SK-N-SH treated with all-trans-retinoic acid at 6 μM for 48 hours (cell line): Measurements from ENCODE around the gene SLC22A12.

ENCODE experiments used
- ATAC-seq: fragments of 200-7000 bp; cut with Tn5 transposase; 3 replicates; pipeline ENCODE4 v1.9.1; 2020; ENCODE audit warnings: mild to moderate bottlenecking, moderate library complexity
- ARNTL ChIP-seq: fragments of 450-650 bp; formaldehyde crosslinking; IDR thresholded peaks from 2 replicates; pipeline ENCODE4 v1.5.0; 2020; ENCODE audit warnings: low read depth, mild to moderate bottlenecking, moderate library complexity, borderline replicate concordance
- BACH2 ChIP-seq: fragments of 250-450 bp; sonication (Bioruptor Pico); IDR thresholded peaks from 2 replicates; pipeline ENCODE4 v1.9.0; 2021; ENCODE audit warnings: mild to moderate bottlenecking, borderline replicate concordance
- CSDC2 ChIP-seq: fragments of 250-450 bp; sonication (Bioruptor Pico); IDR thresholded peaks from 2 replicates; pipeline ENCODE4 v1.5.0; 2020; ENCODE audit warnings: mild to moderate bottlenecking, moderate library complexity
- ESRRG ChIP-seq: fragments of 250-450 bp; sonication (Bioruptor Pico); IDR thresholded peaks from 2 replicates; pipeline ENCODE4 v1.6.1; 2021; ENCODE audit warnings: mild to moderate bottlenecking
- GLIS3 ChIP-seq: fragments of 250-450 bp; sonication (Bioruptor Pico); IDR thresholded peaks from 2 replicates; pipeline ENCODE4 v1.5.0; 2020; ENCODE audit warnings: mild to moderate bottlenecking, moderate library complexity
- ISL1 ChIP-seq: fragments of 250-450 bp; sonication (Bioruptor Pico); IDR thresholded peaks from 2 replicates; pipeline ENCODE4 v2.1.2; 2022; ENCODE audit warnings: mild to moderate bottlenecking, moderate library complexity
- OSR1 ChIP-seq: fragments of 250-450 bp; sonication (Bioruptor Pico); IDR thresholded peaks from 2 replicates; pipeline ENCODE4 v1.8.0; 2022; ENCODE audit warnings: moderate library complexity, mild to moderate bottlenecking, inconsistent platforms
- PPARA ChIP-seq: fragments of 250-450 bp; sonication (Bioruptor Pico); IDR thresholded peaks from 2 replicates; pipeline ENCODE4 v1.5.0; 2020; ENCODE audit warnings: mild to moderate bottlenecking, borderline replicate concordance
- RARB ChIP-seq: fragments of 250-450 bp; sonication (Bioruptor Pico); IDR thresholded peaks from 2 replicates; pipeline ENCODE4 v1.8.0; 2021; ENCODE audit warnings: mild to moderate bottlenecking, moderate library complexity
- SNAI2 ChIP-seq: fragments of 250-450 bp; sonication (Bioruptor Pico); IDR thresholded peaks from 2 replicates; pipeline ENCODE4 v1.5.0; 2020; ENCODE audit warnings: mild to moderate bottlenecking, moderate library complexity
- TCF4 ChIP-seq: fragments of 250-450 bp; sonication (Bioruptor Pico); IDR thresholded peaks from 2 replicates; pipeline ENCODE4 v1.8.0; 2021; ENCODE audit warnings: mild to moderate bottlenecking, moderate library complexity, borderline replicate concordance
- TOX ChIP-seq: fragments of 250-450 bp; sonication (Bioruptor Pico); IDR thresholded peaks from 2 replicates; pipeline ENCODE4 v1.8.0; 2021; ENCODE audit warnings: mild to moderate bottlenecking, moderate library complexity, borderline replicate concordance
- ZC3H10 ChIP-seq: fragments of 250-450 bp; sonication (Bioruptor Pico); IDR thresholded peaks from 2 replicates; pipeline ENCODE4 v1.5.1; 2021; ENCODE audit warnings: mild to moderate bottlenecking, moderate library complexity
- ZFP3 ChIP-seq: fragments of 250-450 bp; sonication (Bioruptor Pico); IDR thresholded peaks from 2 replicates; pipeline ENCODE4 v1.5.0; 2020; ENCODE audit warnings: mild to moderate bottlenecking, moderate library complexity
- ZFP30 ChIP-seq: fragments of 450-650 bp; formaldehyde crosslinking; IDR thresholded peaks from 2 replicates; pipeline ENCODE4 v1.5.0; 2022; ENCODE audit warnings: mild to moderate bottlenecking, moderate library complexity
- ZNF565 ChIP-seq: fragments of 450-650 bp; formaldehyde crosslinking; conservative IDR thresholded peaks from 2 replicates; pipeline ENCODE4 v1.5.0; 2020; ENCODE audit warnings: low read depth, mild to moderate bottlenecking, moderate library complexity
- ZNF70 ChIP-seq: fragments of 450-650 bp; formaldehyde crosslinking; IDR thresholded peaks from 2 replicates; pipeline ENCODE4 v1.5.0; 2020; ENCODE audit warnings: mild to moderate bottlenecking, moderate library complexity
- ZNF8 ChIP-seq: fragments of 450-650 bp; formaldehyde crosslinking; IDR thresholded peaks from 2 replicates; pipeline ENCODE4 v1.5.0; 2020; ENCODE audit warnings: mild to moderate bottlenecking, moderate library complexity
- TF ChIP-seq, protein P1 (sequence below): fragments of 250-450 bp; sonication (Bioruptor Pico); IDR thresholded peaks from 2 replicates; pipeline ENCODE4 v1.5.1; 2020; ENCODE audit warnings: low read depth, mild to moderate bottlenecking, moderate library complexity
- TF ChIP-seq, protein P2 (sequence below): fragments of 250-450 bp; sonication (Bioruptor Pico); IDR thresholded peaks from 2 replicates; pipeline ENCODE4 v1.5.0; 2020; ENCODE audit warnings: mild to moderate bottlenecking, moderate library complexity
- TF ChIP-seq, protein P3 (sequence below): fragments of 250-450 bp; sonication (Bioruptor Pico); IDR thresholded peaks from 2 replicates; pipeline ENCODE4 v1.8.0; 2021; ENCODE audit warnings: low read depth, mild to moderate bottlenecking, moderate library complexity, borderline replicate concordance
- TF ChIP-seq, protein P4 (sequence below): fragments of 250-450 bp; sonication (Bioruptor Pico); IDR thresholded peaks from 2 replicates; pipeline ENCODE4 v1.8.0; 2020; ENCODE audit warnings: mild to moderate bottlenecking, moderate library complexity, borderline replicate concordance

Gene SLC22A12

DNA sequence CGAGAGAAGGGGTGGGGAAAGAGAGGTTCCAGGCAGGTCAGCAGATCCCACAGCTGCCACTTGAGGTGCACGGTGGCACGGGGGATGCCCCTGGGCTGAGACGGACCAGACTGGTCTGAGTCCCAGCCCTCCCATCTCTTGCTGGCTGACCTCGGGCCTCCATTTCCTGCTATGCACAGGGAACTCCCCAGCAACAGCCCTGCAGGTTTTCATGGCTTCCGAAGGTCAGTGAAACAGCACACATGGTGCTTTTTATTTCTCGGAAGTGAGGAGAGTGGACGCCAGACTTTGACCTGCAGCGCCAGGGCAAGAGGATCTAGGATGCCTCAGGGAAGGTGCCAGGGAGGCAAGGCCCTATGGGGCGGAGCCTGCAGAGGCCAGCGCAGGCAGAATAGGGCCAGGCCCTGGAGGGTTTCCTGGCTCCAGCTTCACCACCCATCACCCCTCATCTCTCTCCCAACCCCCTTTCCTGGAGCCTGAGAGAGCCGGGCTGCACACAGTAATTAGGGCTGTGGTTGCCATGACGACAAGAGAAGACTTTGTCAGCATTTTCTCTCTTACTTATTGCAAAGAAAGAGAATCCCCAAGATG, 29.5 kb downstream of the SLC22A12 start:
- TF ChIP-seq BACH2 (CRISPR knock-in tag) (no peak), OSR1 (CRISPR knock-in tag) (no peak), GLIS3 (no peak), ESRRG (CRISPR knock-in tag) (no peak), TOX (CRISPR knock-in tag) (no peak), ZNF70 (CRISPR knock-in tag) (no peak), ZC3H10 (no peak), ZFP30 (CRISPR knock-in tag) (no peak), TCF4 (CRISPR knock-in tag) (no peak), ZNF565 (CRISPR knock-in tag) (no peak)
- ATAC-seq = no peak; the same call in 2 of the 3 replicates

DNA sequence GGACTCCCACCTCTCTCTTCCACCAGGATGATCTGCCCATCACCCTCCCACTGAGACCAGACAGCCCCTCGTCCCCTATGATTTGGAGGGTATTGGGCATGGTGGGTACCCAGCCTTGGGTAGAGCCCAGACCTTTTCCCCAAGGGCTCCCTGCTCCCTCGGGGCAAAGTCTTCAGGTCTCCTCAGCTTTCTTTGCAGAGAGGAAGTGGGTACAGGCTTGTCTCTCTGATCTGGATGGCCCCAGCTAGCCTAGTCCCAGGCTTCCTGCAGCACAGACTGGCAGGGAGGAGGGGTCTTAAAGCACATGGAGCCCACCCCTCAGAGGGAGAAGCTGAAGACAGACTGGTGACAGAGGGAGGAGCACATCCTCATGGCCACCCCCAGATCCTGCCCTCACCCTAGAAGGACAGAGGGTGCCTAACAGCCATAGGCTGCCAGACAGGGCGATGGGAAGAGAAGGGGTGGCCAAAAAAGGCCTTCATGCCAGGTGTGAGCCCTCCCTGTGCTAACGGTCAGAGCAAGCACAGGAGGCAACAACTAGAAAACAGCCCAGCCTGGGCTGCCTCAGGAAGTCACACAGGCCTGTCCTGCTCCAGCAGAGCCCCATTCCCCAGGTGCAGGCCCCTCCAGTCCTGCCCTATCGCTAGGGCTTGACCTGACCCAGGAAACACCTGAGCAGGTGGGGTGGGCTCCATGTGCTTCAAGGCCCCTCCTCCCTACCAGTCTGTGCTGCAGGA, 30.4 kb downstream of the SLC22A12 start:
- ATAC-seq = no peak
- TF ChIP-seq ZFP30 (CRISPR knock-in tag) (no peak), SNAI2 (CRISPR knock-in tag) (no peak), ZNF70 (CRISPR knock-in tag) (no peak), RARB (CRISPR knock-in tag) (no peak), ZFP3 (CRISPR knock-in tag) (no peak), ZNF8 (CRISPR knock-in tag) (no peak), PPARA (CRISPR knock-in tag) (no peak), ARNTL (CRISPR knock-in tag) (no peak), ISL1 (CRISPR knock-in tag) (no peak), ZNF565 (CRISPR knock-in tag) (no peak), CSDC2 (CRISPR knock-in tag) (no peak)
- TF ChIP-seq, protein P1, sequence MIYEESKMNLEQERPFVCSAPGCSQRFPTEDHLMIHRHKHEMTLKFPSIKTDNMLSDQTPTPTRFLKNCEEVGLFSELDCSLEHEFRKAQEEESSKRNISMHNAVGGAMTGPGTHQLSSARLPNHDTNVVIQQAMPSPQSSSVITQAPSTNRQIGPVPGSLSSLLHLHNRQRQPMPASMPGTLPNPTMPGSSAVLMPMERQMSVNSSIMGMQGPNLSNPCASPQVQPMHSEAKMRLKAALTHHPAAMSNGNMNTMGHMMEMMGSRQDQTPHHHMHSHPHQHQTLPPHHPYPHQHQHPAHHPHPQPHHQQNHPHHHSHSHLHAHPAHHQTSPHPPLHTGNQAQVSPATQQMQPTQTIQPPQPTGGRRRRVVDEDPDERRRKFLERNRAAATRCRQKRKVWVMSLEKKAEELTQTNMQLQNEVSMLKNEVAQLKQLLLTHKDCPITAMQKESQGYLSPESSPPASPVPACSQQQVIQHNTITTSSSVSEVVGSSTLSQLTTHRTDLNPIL (CRISPR knock-in tag) = no peak
- TF ChIP-seq, protein P2, sequence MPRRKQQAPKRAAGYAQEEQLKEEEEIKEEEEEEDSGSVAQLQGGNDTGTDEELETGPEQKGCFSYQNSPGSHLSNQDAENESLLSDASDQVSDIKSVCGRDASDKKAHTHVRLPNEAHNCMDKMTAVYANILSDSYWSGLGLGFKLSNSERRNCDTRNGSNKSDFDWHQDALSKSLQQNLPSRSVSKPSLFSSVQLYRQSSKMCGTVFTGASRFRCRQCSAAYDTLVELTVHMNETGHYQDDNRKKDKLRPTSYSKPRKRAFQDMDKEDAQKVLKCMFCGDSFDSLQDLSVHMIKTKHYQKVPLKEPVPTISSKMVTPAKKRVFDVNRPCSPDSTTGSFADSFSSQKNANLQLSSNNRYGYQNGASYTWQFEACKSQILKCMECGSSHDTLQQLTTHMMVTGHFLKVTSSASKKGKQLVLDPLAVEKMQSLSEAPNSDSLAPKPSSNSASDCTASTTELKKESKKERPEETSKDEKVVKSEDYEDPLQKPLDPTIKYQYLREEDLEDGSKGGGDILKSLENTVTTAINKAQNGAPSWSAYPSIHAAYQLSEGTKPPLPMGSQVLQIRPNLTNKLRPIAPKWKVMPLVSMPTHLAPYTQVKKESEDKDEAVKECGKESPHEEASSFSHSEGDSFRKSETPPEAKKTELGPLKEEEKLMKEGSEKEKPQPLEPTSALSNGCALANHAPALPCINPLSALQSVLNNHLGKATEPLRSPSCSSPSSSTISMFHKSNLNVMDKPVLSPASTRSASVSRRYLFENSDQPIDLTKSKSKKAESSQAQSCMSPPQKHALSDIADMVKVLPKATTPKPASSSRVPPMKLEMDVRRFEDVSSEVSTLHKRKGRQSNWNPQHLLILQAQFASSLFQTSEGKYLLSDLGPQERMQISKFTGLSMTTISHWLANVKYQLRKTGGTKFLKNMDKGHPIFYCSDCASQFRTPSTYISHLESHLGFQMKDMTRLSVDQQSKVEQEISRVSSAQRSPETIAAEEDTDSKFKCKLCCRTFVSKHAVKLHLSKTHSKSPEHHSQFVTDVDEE (CRISPR knock-in tag) = no peak
- TF ChIP-seq, protein P3, sequence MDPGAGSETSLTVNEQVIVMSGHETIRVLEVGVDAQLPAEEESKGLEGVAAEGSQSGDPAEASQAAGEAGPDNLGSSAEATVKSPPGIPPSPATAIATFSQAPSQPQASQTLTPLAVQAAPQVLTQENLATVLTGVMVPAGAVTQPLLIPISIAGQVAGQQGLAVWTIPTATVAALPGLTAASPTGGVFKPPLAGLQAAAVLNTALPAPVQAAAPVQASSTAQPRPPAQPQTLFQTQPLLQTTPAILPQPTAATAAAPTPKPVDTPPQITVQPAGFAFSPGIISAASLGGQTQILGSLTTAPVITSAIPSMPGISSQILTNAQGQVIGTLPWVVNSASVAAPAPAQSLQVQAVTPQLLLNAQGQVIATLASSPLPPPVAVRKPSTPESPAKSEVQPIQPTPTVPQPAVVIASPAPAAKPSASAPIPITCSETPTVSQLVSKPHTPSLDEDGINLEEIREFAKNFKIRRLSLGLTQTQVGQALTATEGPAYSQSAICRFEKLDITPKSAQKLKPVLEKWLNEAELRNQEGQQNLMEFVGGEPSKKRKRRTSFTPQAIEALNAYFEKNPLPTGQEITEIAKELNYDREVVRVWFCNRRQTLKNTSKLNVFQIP (CRISPR knock-in tag) = no peak
- TF ChIP-seq, all 23 proteins: peak for 0

DNA sequence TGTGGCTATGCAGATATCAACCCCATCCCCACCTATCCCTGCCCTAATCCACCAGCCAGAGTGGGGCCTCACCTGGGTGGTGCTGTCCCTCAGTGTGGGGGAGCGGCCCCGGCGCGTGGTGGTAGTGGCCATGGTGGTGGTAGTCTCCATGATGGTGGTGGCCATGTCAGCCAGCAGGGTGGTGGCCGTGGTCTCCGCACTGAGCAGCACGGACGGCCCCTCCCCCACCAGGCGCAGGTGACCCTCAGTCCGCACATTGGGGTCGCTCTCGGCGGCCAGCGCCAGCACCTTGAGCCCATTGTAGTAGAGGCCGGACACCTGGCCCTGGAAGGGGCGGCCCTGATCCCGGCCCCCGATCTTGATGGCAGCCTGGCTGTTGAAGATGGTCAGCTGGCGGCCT, 31.7 kb downstream of the SLC22A12 start:
- no peak for ATAC-seq
- TF ChIP-seq ARNTL (CRISPR knock-in tag) (no peak), ZNF70 (CRISPR knock-in tag) (no peak), ZFP3 (CRISPR knock-in tag) (no peak), OSR1 (CRISPR knock-in tag) (no peak), GLIS3 (no peak), TOX (CRISPR knock-in tag) (no peak), ZNF565 (CRISPR knock-in tag) (no peak), ZFP30 (CRISPR knock-in tag) (no peak), ESRRG (CRISPR knock-in tag) (no peak), ZC3H10 (no peak), PPARA (CRISPR knock-in tag) (no peak), SNAI2 (CRISPR knock-in tag) (no peak), ZNF8 (CRISPR knock-in tag) (no peak)

DNA sequence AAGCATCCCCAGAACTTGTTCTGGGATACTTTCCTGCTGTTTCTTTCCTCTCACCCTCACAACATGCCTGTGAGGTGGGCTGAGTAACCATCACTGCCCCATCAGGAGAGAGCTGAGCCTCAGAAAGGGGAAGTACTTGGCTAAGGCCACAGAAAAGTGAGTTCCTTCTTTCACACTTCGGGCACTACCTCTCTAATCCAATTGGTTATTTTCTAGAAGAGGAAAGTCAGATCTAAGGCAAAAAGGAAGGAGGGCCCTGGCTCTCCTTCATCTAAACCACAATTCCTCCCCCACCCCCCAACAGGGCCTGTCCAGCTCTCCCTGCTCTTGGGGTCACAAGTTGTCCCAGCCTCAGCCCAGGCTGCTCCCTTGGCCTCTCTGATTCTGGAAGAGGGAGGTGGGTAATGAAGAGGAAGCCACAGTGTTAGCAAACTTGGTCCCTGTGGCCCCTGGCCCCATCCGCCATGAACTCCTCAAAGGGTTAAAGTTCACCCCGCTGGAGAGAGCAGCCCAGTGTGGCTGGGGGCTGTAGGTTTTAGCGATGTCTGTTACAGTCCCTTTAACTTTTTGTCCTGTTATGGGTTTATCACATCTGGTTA, 34.0 kb downstream of the SLC22A12 start:
- ATAC-seq = no peak
- TF ChIP-seq, protein P3 (CRISPR knock-in tag) = no peak
- TF ChIP-seq ZFP3 (CRISPR knock-in tag) (no peak), ZNF8 (CRISPR knock-in tag) (no peak), ISL1 (CRISPR knock-in tag) (no peak), ZNF70 (CRISPR knock-in tag) (no peak), RARB (CRISPR knock-in tag) (no peak), ARNTL (CRISPR knock-in tag) (no peak), PPARA (CRISPR knock-in tag) (no peak)
- TF ChIP-seq, protein P4, sequence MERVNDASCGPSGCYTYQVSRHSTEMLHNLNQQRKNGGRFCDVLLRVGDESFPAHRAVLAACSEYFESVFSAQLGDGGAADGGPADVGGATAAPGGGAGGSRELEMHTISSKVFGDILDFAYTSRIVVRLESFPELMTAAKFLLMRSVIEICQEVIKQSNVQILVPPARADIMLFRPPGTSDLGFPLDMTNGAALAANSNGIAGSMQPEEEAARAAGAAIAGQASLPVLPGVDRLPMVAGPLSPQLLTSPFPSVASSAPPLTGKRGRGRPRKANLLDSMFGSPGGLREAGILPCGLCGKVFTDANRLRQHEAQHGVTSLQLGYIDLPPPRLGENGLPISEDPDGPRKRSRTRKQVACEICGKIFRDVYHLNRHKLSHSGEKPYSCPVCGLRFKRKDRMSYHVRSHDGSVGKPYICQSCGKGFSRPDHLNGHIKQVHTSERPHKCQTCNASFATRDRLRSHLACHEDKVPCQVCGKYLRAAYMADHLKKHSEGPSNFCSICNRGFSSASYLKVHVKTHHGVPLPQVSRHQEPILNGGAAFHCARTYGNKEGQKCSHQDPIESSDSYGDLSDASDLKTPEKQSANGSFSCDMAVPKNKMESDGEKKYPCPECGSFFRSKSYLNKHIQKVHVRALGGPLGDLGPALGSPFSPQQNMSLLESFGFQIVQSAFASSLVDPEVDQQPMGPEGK (CRISPR knock-in tag) = no peak
- TF ChIP-seq, protein P1 (CRISPR knock-in tag) = no peak
